A549 (cell line): ENCODE results near the gene CTNNA3.

Experiments
- CEBPB ChIP-seq, 2 experiments: fragments of >200 bp in 1 of 2; sonication (Bioruptor Twin) in 1 of 2; formaldehyde crosslinking in 1 of 2; IDR thresholded peaks; 2 replicates each; pipeline ENCODE4 v1.6.1; 2012 to 2016
- RFX5 ChIP-seq: fragments of 450-650 bp; IDR thresholded peaks from 2 replicates; pipeline ENCODE4 v1.7.1; 2014; ENCODE audit warnings: antibody characterized with exemption, mild to moderate bottlenecking, moderate library complexity
- TF ChIP-seq, protein P1 (sequence below): fragments of >200 bp; sonication (Bioruptor Twin); formaldehyde crosslinking; IDR thresholded peaks from 3 replicates; pipeline ENCODE4 v1.5.1; 2016
- TF ChIP-seq, protein P2 (sequence below): IDR thresholded peaks from 2 replicates; pipeline ENCODE4 v1.6.1; 2012
- TF ChIP-seq, protein P3 (sequence below): fragments of 150-350 bp; IDR thresholded peaks from 2 replicates; pipeline ENCODE4 v1.6.1; 2014; ENCODE audit warnings: low read depth, mild to moderate bottlenecking, low read length

DNA sequence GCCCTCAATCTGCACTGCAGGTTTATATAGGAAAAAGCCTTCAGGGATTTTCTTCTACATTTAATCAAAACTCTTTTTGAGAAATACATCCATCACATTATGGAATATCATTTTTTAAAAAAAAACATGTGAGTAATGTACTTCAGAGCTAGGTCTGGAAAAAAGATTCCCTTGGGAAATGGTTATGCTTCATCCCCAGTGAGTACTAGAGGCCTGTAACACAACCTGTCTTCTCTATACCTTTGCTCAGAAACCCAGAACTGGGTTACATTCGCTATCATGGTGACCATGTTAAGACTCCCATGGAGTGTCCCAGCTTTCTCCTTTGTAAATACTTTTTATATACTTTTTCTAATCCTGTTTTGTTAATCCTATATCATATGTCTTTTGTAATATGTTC is 583.2 kb downstream of the CTNNA3 start:
- TF ChIP-seq, protein P1, sequence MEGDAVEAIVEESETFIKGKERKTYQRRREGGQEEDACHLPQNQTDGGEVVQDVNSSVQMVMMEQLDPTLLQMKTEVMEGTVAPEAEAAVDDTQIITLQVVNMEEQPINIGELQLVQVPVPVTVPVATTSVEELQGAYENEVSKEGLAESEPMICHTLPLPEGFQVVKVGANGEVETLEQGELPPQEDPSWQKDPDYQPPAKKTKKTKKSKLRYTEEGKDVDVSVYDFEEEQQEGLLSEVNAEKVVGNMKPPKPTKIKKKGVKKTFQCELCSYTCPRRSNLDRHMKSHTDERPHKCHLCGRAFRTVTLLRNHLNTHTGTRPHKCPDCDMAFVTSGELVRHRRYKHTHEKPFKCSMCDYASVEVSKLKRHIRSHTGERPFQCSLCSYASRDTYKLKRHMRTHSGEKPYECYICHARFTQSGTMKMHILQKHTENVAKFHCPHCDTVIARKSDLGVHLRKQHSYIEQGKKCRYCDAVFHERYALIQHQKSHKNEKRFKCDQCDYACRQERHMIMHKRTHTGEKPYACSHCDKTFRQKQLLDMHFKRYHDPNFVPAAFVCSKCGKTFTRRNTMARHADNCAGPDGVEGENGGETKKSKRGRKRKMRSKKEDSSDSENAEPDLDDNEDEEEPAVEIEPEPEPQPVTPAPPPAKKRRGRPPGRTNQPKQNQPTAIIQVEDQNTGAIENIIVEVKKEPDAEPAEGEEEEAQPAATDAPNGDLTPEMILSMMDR = no peak
- TF ChIP-seq RFX5 = no peak
- TF ChIP-seq, protein P2, sequence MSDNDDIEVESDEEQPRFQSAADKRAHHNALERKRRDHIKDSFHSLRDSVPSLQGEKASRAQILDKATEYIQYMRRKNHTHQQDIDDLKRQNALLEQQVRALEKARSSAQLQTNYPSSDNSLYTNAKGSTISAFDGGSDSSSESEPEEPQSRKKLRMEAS = no peak
- TF ChIP-seq CEBPB (IDR thresholded peaks at IDR 0.05) = no peak
- TF ChIP-seq, protein P3, sequence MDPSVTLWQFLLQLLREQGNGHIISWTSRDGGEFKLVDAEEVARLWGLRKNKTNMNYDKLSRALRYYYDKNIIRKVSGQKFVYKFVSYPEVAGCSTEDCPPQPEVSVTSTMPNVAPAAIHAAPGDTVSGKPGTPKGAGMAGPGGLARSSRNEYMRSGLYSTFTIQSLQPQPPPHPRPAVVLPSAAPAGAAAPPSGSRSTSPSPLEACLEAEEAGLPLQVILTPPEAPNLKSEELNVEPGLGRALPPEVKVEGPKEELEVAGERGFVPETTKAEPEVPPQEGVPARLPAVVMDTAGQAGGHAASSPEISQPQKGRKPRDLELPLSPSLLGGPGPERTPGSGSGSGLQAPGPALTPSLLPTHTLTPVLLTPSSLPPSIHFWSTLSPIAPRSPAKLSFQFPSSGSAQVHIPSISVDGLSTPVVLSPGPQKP = no peak
